ENCODE measurements around the gene NID1.

DNA sequence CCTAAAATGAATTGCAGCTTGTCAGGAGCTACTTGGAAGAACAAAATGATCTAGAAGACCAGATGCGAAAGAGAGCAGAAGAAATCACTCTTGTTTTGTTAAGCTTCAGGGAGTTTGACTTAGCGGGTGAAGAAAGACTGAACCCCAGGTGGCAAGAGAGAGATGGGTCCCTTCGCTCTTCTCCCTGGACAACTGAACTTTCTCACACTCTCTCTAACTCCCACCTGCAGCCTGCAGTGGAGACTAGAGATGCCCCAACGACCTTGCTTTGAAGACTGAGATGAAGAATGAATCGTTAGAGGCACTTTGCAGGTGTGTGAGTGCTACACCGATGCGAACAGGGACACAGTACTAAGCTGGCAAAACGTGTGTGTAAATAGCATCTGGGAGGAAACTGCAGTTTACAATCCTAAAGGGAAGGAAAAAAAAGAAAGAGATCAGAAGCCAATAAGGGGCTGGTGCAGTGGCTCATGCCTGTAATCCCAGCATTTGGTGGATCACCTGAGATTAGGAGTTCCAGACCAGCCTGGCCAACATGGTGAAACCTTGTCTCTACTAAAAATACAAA, 133.6 kb downstream of the NID1 start:
- TF ChIP-seq POLR2AphosphoS5 (IDR thresholded peaks at IDR 0.05) (no peak), MXI1 (conservative IDR thresholded peaks at IDR 0.05; ENCODE audit: poor library complexity, severe bottlenecking) (no peak), RAD21 (conservative IDR thresholded peaks at IDR 0.05) (no peak), EZH2 (IDR thresholded peaks at IDR 0.05; ENCODE audit: borderline replicate concordance, insufficient read depth, low read length, poor library complexity, severe bottlenecking) (no peak), EP300 (conservative IDR thresholded peaks at IDR 0.05; ENCODE audit: poor library complexity, severe bottlenecking) (no peak)
- TF ChIP-seq, protein P1, sequence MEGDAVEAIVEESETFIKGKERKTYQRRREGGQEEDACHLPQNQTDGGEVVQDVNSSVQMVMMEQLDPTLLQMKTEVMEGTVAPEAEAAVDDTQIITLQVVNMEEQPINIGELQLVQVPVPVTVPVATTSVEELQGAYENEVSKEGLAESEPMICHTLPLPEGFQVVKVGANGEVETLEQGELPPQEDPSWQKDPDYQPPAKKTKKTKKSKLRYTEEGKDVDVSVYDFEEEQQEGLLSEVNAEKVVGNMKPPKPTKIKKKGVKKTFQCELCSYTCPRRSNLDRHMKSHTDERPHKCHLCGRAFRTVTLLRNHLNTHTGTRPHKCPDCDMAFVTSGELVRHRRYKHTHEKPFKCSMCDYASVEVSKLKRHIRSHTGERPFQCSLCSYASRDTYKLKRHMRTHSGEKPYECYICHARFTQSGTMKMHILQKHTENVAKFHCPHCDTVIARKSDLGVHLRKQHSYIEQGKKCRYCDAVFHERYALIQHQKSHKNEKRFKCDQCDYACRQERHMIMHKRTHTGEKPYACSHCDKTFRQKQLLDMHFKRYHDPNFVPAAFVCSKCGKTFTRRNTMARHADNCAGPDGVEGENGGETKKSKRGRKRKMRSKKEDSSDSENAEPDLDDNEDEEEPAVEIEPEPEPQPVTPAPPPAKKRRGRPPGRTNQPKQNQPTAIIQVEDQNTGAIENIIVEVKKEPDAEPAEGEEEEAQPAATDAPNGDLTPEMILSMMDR (IDR thresholded peaks at IDR 0.05; ENCODE audit: poor library complexity, severe bottlenecking): no peak
- TF ChIP-seq, protein P2, sequence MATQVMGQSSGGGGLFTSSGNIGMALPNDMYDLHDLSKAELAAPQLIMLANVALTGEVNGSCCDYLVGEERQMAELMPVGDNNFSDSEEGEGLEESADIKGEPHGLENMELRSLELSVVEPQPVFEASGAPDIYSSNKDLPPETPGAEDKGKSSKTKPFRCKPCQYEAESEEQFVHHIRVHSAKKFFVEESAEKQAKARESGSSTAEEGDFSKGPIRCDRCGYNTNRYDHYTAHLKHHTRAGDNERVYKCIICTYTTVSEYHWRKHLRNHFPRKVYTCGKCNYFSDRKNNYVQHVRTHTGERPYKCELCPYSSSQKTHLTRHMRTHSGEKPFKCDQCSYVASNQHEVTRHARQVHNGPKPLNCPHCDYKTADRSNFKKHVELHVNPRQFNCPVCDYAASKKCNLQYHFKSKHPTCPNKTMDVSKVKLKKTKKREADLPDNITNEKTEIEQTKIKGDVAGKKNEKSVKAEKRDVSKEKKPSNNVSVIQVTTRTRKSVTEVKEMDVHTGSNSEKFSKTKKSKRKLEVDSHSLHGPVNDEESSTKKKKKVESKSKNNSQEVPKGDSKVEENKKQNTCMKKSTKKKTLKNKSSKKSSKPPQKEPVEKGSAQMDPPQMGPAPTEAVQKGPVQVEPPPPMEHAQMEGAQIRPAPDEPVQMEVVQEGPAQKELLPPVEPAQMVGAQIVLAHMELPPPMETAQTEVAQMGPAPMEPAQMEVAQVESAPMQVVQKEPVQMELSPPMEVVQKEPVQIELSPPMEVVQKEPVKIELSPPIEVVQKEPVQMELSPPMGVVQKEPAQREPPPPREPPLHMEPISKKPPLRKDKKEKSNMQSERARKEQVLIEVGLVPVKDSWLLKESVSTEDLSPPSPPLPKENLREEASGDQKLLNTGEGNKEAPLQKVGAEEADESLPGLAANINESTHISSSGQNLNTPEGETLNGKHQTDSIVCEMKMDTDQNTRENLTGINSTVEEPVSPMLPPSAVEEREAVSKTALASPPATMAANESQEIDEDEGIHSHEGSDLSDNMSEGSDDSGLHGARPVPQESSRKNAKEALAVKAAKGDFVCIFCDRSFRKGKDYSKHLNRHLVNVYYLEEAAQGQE (IDR thresholded peaks at IDR 0.05; ENCODE audit: borderline replicate concordance): no peak
